Measurements from ENCODE around the gene NEUROD2. TPM values are rescaled to one million over a fixed set of nuclear protein-coding genes. Genes with fewer than 3 reads are reported as not detected.

The NEUROD2 gene
- total and polyA plus RNA-seq, 2 donors (not counting 3 experiments of a cell fraction or from before 2014, with no cell fraction given): not detected

GRCh38 chr17:39641883-39642282 lies 34.2 kb upstream of the NEUROD2 start:
- no peak overlapping the region for H3K4me2 ChIP-seq (ENCODE audit: insufficient read depth, low read length)
- H3K9me1 ChIP-seq (replicated peaks; ENCODE audit: control insufficient read depth, extremely low read depth, insufficient read depth, low read length): no peaks in the 10 kb centered on the region
- no peaks in the 10 kb centered on the region for H3K27me3 ChIP-seq (ENCODE audit: control insufficient read depth in 2 of 2, insufficient read depth in 2 of 2, low read length in 2 of 2)
- H4K20me1 ChIP-seq (replicated peaks; ENCODE audit: control insufficient read depth, extremely low read depth, insufficient read depth, low read length): no peaks in the 10 kb centered on the region
- no peak overlapping the region for H3K4me3 ChIP-seq (replicated peaks in 1 of 3; ENCODE audit: insufficient read depth in 1 of 3, low read depth in 1 of 3, low read length in 3 of 3)
- no peak for DNase-seq (ENCODE audit: low read depth, low spot score)
- ChIA-PET CTCF (interaction anchor here (0.6 to 5.2 kb wide), 4 partner anchors 12 to 463 kb away, joined by 5 to 25 read pairs (median 10); no protein-coding TSS in a partner anchor), POLR2A (no interaction called here)
- H2AFZ ChIP-seq (ENCODE audit: low read depth, low read length): no peak overlapping the region
- no peak overlapping the region for H3K9ac ChIP-seq (replicated peaks; ENCODE audit: extremely low read depth, insufficient read depth, low read length)
- FAIRE-seq: no peak
- H3K36me3 ChIP-seq (ENCODE audit: control insufficient read depth in 2 of 2, extremely low read depth in 1 of 2, insufficient read depth in 2 of 2, low read length in 2 of 2): no peaks in the 10 kb centered on the region
- peaks cover 19% of the 10 kb centered on the region for H3K4me1 ChIP-seq (ENCODE audit: control insufficient read depth, extremely low read depth, insufficient read depth, low read length)
- intact Hi-C loops (cut with micrococcal nuclease): no loop called here
- BruUV-seq (replicated peaks): no TSS peak
- dilution Hi-C loops (cut with MboI; ENCODE audit: extremely low pct_ligation_motif_present, low sequenced_read_pairs): no loop called here
- no peaks in the 10 kb centered on the region for H3K9me3 ChIP-seq (replicated peaks; ENCODE audit: control insufficient read depth, insufficient read depth, low read length)
- no peak overlapping the region for H3K27ac ChIP-seq (ENCODE audit: insufficient read depth, low read depth, low read length)
- H3K79me2 ChIP-seq (ENCODE audit: control insufficient read depth, insufficient read depth, low read length): peaks cover 26% of the 10 kb centered on the region
- TF ChIP-seq POLR2AphosphoS5 (IDR thresholded peaks at IDR 0.05; ENCODE audit: insufficient read depth, low read depth, low read length) (no peak), CTCF (IDR thresholded peaks at IDR 0.05; ENCODE audit: extremely low read depth in 1 of 2, insufficient read depth in 1 of 2, low read depth in 1 of 2, low read length in 2 of 2) (no peak), MYC (IDR thresholded peaks at IDR 0.05; ENCODE audit: low read depth, low read length) (no peak), EZH2 (IDR thresholded peaks at IDR 0.05; ENCODE audit: borderline replicate concordance, low read depth, low read length, severe bottlenecking) (no peak), POLR2A (IDR thresholded peaks at IDR 0.05; ENCODE audit: low read depth, low read length) (no peak), FOS (IDR thresholded peaks at IDR 0.05; ENCODE audit: borderline replicate concordance, insufficient read depth, low read length) (no peak), MAX (IDR thresholded peaks at IDR 0.05; ENCODE audit: insufficient read depth, insufficient read length) (no peak), GATA2 (IDR thresholded peaks at IDR 0.05; ENCODE audit: insufficient read depth, insufficient read length, low read depth, low read length) (no peak), JUN (IDR thresholded peaks at IDR 0.05; ENCODE audit: borderline replicate concordance, insufficient read depth, insufficient read length, low read depth) (no peak)

Data from endothelial cell of umbilical vein (primary cell).